HL-60 (cell line): ENCODE measurements around the gene SFXN4.

ENCODE experiments used
- GABPA ChIP-seq: IDR thresholded peaks from 2 replicates; pipeline ENCODE4 v1.6.1; 2012; ENCODE audit warnings: low read depth
- POLR2AphosphoS5 ChIP-seq: IDR thresholded peaks from 2 replicates; pipeline ENCODE4 v1.6.1; 2012; ENCODE audit warnings: low read depth
- SPI1 ChIP-seq: IDR thresholded peaks from 2 replicates; pipeline ENCODE4 v1.6.1; 2012; ENCODE audit warnings: low read depth, mild to moderate bottlenecking, borderline replicate concordance
- TF ChIP-seq, protein P1 (sequence below): IDR thresholded peaks from one replicate; pipeline ENCODE4 v1.5.1; 2011; ENCODE audit warnings: low read length, control low read depth, inconsistent platforms; ENCODE audit not compliant: insufficient read depth
- TF ChIP-seq, protein P2 (sequence below): IDR thresholded peaks from 2 replicates; pipeline ENCODE4 v1.6.1; 2012; ENCODE audit warnings: low read depth; ENCODE audit not compliant: insufficient replicate concordance

DNA sequence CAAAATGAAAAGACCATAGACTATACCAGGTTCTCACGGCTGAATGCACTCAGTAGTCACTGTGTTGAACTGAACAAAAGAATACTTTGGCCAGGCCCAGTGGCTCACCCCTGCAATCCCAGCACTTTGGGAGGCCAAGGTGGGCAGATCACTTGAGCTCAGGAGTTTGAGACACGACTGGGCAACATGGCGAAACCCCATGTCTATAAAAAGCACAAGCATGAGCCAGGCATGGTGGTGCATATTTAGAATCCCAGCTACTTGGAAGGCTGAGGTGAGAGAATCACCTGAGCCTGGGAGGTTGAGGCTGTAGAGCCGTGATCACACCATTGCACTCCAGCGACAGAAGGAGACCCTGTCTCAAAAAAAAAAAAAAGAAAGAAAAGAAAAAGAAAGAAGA is 12.5 kb downstream of the SFXN4 start:
- TF ChIP-seq, protein P1, sequence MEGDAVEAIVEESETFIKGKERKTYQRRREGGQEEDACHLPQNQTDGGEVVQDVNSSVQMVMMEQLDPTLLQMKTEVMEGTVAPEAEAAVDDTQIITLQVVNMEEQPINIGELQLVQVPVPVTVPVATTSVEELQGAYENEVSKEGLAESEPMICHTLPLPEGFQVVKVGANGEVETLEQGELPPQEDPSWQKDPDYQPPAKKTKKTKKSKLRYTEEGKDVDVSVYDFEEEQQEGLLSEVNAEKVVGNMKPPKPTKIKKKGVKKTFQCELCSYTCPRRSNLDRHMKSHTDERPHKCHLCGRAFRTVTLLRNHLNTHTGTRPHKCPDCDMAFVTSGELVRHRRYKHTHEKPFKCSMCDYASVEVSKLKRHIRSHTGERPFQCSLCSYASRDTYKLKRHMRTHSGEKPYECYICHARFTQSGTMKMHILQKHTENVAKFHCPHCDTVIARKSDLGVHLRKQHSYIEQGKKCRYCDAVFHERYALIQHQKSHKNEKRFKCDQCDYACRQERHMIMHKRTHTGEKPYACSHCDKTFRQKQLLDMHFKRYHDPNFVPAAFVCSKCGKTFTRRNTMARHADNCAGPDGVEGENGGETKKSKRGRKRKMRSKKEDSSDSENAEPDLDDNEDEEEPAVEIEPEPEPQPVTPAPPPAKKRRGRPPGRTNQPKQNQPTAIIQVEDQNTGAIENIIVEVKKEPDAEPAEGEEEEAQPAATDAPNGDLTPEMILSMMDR, result no peak
- TF ChIP-seq POLR2AphosphoS5 (no peak), SPI1 (no peak), GABPA (no peak)
- TF ChIP-seq, protein P2, sequence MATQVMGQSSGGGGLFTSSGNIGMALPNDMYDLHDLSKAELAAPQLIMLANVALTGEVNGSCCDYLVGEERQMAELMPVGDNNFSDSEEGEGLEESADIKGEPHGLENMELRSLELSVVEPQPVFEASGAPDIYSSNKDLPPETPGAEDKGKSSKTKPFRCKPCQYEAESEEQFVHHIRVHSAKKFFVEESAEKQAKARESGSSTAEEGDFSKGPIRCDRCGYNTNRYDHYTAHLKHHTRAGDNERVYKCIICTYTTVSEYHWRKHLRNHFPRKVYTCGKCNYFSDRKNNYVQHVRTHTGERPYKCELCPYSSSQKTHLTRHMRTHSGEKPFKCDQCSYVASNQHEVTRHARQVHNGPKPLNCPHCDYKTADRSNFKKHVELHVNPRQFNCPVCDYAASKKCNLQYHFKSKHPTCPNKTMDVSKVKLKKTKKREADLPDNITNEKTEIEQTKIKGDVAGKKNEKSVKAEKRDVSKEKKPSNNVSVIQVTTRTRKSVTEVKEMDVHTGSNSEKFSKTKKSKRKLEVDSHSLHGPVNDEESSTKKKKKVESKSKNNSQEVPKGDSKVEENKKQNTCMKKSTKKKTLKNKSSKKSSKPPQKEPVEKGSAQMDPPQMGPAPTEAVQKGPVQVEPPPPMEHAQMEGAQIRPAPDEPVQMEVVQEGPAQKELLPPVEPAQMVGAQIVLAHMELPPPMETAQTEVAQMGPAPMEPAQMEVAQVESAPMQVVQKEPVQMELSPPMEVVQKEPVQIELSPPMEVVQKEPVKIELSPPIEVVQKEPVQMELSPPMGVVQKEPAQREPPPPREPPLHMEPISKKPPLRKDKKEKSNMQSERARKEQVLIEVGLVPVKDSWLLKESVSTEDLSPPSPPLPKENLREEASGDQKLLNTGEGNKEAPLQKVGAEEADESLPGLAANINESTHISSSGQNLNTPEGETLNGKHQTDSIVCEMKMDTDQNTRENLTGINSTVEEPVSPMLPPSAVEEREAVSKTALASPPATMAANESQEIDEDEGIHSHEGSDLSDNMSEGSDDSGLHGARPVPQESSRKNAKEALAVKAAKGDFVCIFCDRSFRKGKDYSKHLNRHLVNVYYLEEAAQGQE, result no peak
